Measurements from ENCODE around the gene TIPRL.

- TF ChIP-seq CTCF (IDR thresholded peaks at IDR 0.05) (no peak), POLR2A (IDR thresholded peaks at IDR 0.05) (no peak)
Observed at GRCh38 chr1:168157638-168158037, 21.1 kb upstream of the TIPRL start.
